Measurements from ENCODE around the gene TOMM40L. TPM values are rescaled to one million over a fixed set of nuclear protein-coding genes. Genes with fewer than 3 reads are reported as not detected.

Gene TOMM40L
- total RNA-seq, 1 donor from 2014 or later = 16.3 TPM

- H3K27me3 Mint-ChIP-seq = peaks cover 3% of the 10 kb centered on the region
These were observed 24.6 kb upstream of the TOMM40L start for GRCh38 chr1:161200992-161201835.

GRCh38 chr1:161201836-161202712 lies 23.8 kb upstream of the TOMM40L start, which contains the start of gene NDUFS2:
Gene NDUFS2, plus strand, starts transcription at chr1:161202367. Its CDS starts 19 bp downstream, at chr1:161202386.
- peak; percentile 56 for TF ChIP-seq CTCF (IDR thresholded peaks at IDR 0.05; ENCODE audit: unreplicated experiment)
- Mint-ChIP-seq H3K27ac (peak within 1 kb of the TSS; percentile 98), H3K4me3 (ENCODE audit: low read depth) (peak within 1 kb of the TSS; percentile 85), H3K36me3 (ENCODE audit: insufficient read depth) (peaks cover 10% of the 10 kb centered on the region), H3K27me3 (peaks cover 3% of the 10 kb centered on the region), H3K4me1 (ENCODE audit: low read depth) (peaks cover 16% of the 10 kb centered on the region), H3K9me3 (ENCODE audit: low read depth) (no peaks in the 10 kb centered on the region)
- DNase-seq (ENCODE audit: low spot score, unreplicated experiment) = peak; percentile 92

More at GRCh38 chr1:161200992-161201835, 24.6 kb upstream of the TOMM40L start:
- peak overlapping the region; percentile 98 for H3K27ac Mint-ChIP-seq
- H3K4me1 Mint-ChIP-seq (ENCODE audit: low read depth) = peaks cover 16% of the 10 kb centered on the region
- H3K4me3 Mint-ChIP-seq (ENCODE audit: low read depth) = peak overlapping the region; percentile 85
- DNase-seq (ENCODE audit: low spot score, unreplicated experiment) = no peak
- no peak for TF ChIP-seq CTCF (IDR thresholded peaks at IDR 0.05; ENCODE audit: unreplicated experiment)
- peaks cover 7% of the 10 kb centered on the region for H3K36me3 Mint-ChIP-seq (ENCODE audit: insufficient read depth)
- H3K9me3 Mint-ChIP-seq (ENCODE audit: low read depth) = no peaks in the 10 kb centered on the region

GRCh38 chr1:161206411-161207140 lies 19.3 kb upstream of the TOMM40L start:
- no peak overlapping the region for H3K4me3 Mint-ChIP-seq (ENCODE audit: low read depth)
- H3K27ac Mint-ChIP-seq = no peak overlapping the region
- H3K27me3 Mint-ChIP-seq = no peaks in the 10 kb centered on the region
- no peak for TF ChIP-seq CTCF (IDR thresholded peaks at IDR 0.05; ENCODE audit: unreplicated experiment)
- H3K4me1 Mint-ChIP-seq (ENCODE audit: low read depth) = peaks cover 11% of the 10 kb centered on the region
- DNase-seq (ENCODE audit: low spot score, unreplicated experiment) = no peak
- H3K9me3 Mint-ChIP-seq (ENCODE audit: low read depth) = no peaks in the 10 kb centered on the region
- H3K36me3 Mint-ChIP-seq (ENCODE audit: insufficient read depth) = peaks cover 16% of the 10 kb centered on the region

GRCh38 chr1:161207173-161207572 lies 18.7 kb upstream of the TOMM40L start:
- H3K4me3 Mint-ChIP-seq (ENCODE audit: low read depth) = no peak overlapping the region
- DNase-seq (ENCODE audit: low spot score, unreplicated experiment) = no peak
- no peak overlapping the region for H3K27ac Mint-ChIP-seq
- no peaks in the 10 kb centered on the region for H3K9me3 Mint-ChIP-seq (ENCODE audit: low read depth)
- H3K4me1 Mint-ChIP-seq (ENCODE audit: low read depth) = peaks cover 10% of the 10 kb centered on the region
- no peak for TF ChIP-seq CTCF (IDR thresholded peaks at IDR 0.05; ENCODE audit: unreplicated experiment)
- H3K36me3 Mint-ChIP-seq (ENCODE audit: insufficient read depth) = peaks cover 21% of the 10 kb centered on the region
- no peaks in the 10 kb centered on the region for H3K27me3 Mint-ChIP-seq

All from progenitor cell of endocrine pancreas (in vitro differentiated cells).